NT2/D1 (cell line): ENCODE results near the gene LTBP2.

ENCODE experiments used
- DNase-seq: peaks from one replicate; pipeline ENCODE4 v3.0.0-alpha.2; 2011; ENCODE audit warnings: low read depth, low spot score
- H3K27me3 ChIP-seq: 2 replicates; pipeline ENCODE4 v1.6.0; 2011; ENCODE audit warnings: mild to moderate bottlenecking; ENCODE audit not compliant: insufficient read length, insufficient read depth
- H3K36me3 ChIP-seq: 2 replicates; pipeline ENCODE4 v1.6.1; 2011; ENCODE audit warnings: mild to moderate bottlenecking, low read length, mixed read lengths; ENCODE audit not compliant: insufficient read depth, insufficient read length
- H3K4me1 ChIP-seq: 2 replicates; pipeline ENCODE4 v1.5.1; 2011; ENCODE audit not compliant: insufficient read depth, insufficient read length
- H3K4me3 ChIP-seq: 2 replicates; pipeline ENCODE4 v1.5.1; 2011; ENCODE audit warnings: low read depth; ENCODE audit not compliant: insufficient read length
- H3K9ac ChIP-seq: 2 replicates; pipeline ENCODE4 v1.6.0; 2011; ENCODE audit warnings: low read depth; ENCODE audit not compliant: insufficient read length
- H3K9me3 ChIP-seq: 2 replicates; pipeline ENCODE4 v1.5.1; 2011; ENCODE audit warnings: mild to moderate bottlenecking, low read length; ENCODE audit not compliant: insufficient read depth
- SUZ12 ChIP-seq: IDR thresholded peaks from 2 replicates; pipeline ENCODE4 v1.6.1; 2011; ENCODE audit not compliant: insufficient read length, insufficient read depth; ENCODE audit errors: extremely low read depth
- YY1 ChIP-seq: IDR thresholded peaks from 2 replicates; pipeline ENCODE4 v1.6.1; 2011; ENCODE audit not compliant: insufficient read length, insufficient read depth
- ZNF274 ChIP-seq: IDR thresholded peaks from 2 replicates; pipeline ENCODE4 v1.6.1; 2011; ENCODE audit warnings: mild to moderate bottlenecking, low read depth, low read length

LTBP2 gene

GRCh38 chr14:74562515-74563232 lies 49.4 kb downstream of the LTBP2 start:
- Histone ChIP-seq H3K36me3 (no peaks in the 10 kb centered on the region), H3K4me1 (peaks cover 2% of the 10 kb centered on the region), H3K9ac (no peak overlapping the region), H3K9me3 (no peaks in the 10 kb centered on the region), H3K27me3 (no peaks in the 10 kb centered on the region), H3K4me3 (no peak overlapping the region)
- TF ChIP-seq ZNF274 (no peak), YY1 (no peak), SUZ12 (no peak)
- no peak for DNase-seq

GRCh38 chr14:74558655-74559054 lies 53.4 kb downstream of the LTBP2 start:
- H3K4me1 ChIP-seq = no peaks in the 10 kb centered on the region
- no peaks in the 10 kb centered on the region for H3K36me3 ChIP-seq
- TF ChIP-seq SUZ12 = no peak
- TF ChIP-seq YY1 = no peak
- no peak for TF ChIP-seq ZNF274
- no peak overlapping the region for H3K9ac ChIP-seq
- H3K27me3 ChIP-seq = no peaks in the 10 kb centered on the region
- H3K4me3 ChIP-seq = no peak overlapping the region
- DNase-seq = no peak
- H3K9me3 ChIP-seq = no peaks in the 10 kb centered on the region

GRCh38 chr14:74557691-74558090 lies 54.3 kb downstream of the LTBP2 start:
- no peak overlapping the region for H3K4me3 ChIP-seq
- no peak overlapping the region for H3K9ac ChIP-seq
- no peak for TF ChIP-seq SUZ12
- no peak for TF ChIP-seq ZNF274
- no peak for TF ChIP-seq YY1
- no peak for DNase-seq
- no peaks in the 10 kb centered on the region for H3K4me1 ChIP-seq
- H3K27me3 ChIP-seq = no peaks in the 10 kb centered on the region
- H3K9me3 ChIP-seq = no peaks in the 10 kb centered on the region
- no peaks in the 10 kb centered on the region for H3K36me3 ChIP-seq

- H3K27me3 ChIP-seq = no peaks in the 10 kb centered on the region
- no peaks in the 10 kb centered on the region for H3K36me3 ChIP-seq
- TF ChIP-seq SUZ12 (no peak), ZNF274 (no peak), YY1 (no peak)
- H3K4me1 ChIP-seq = peaks cover 11% of the 10 kb centered on the region
- H3K9me3 ChIP-seq = no peaks in the 10 kb centered on the region
- no peak overlapping the region for H3K9ac ChIP-seq
- no peak for DNase-seq
- H3K4me3 ChIP-seq = no peak overlapping the region
Observed at GRCh38 chr14:74555476-74556050, 56.5 kb downstream of the LTBP2 start.

GRCh38 chr14:74554742-74555362 lies 57.2 kb downstream of the LTBP2 start:
- peaks cover 12% of the 10 kb centered on the region for H3K4me1 ChIP-seq
- DNase-seq = no peak
- TF ChIP-seq SUZ12 (no peak), ZNF274 (no peak), YY1 (no peak)
- no peak overlapping the region for H3K9ac ChIP-seq
- no peak overlapping the region for H3K4me3 ChIP-seq
- H3K9me3 ChIP-seq = no peaks in the 10 kb centered on the region
- no peaks in the 10 kb centered on the region for H3K36me3 ChIP-seq
- H3K27me3 ChIP-seq = no peaks in the 10 kb centered on the region

- no peak overlapping the region for H3K4me3 ChIP-seq
- H3K9me3 ChIP-seq = no peaks in the 10 kb centered on the region
- no peaks in the 10 kb centered on the region for H3K36me3 ChIP-seq
- DNase-seq = no peak
- H3K4me1 ChIP-seq = peaks cover 16% of the 10 kb centered on the region
- H3K9ac ChIP-seq = no peak overlapping the region
- H3K27me3 ChIP-seq = no peaks in the 10 kb centered on the region
- TF ChIP-seq ZNF274 = no peak
- TF ChIP-seq SUZ12 = no peak
- no peak for TF ChIP-seq YY1
Observed at GRCh38 chr14:74552623-74553022, 59.4 kb downstream of the LTBP2 start.
